K562 (cell line): Measurements from ENCODE around the gene SYNGR3.

Source experiments
- ZNF354B ChIP-seq: fragments of 250-450 bp; sonication (Bioruptor Pico); IDR thresholded peaks from 2 replicates; pipeline ENCODE4 v1.4.0; 2020
- TF ChIP-seq, protein P1 (sequence below), 3 experiments: IDR thresholded peaks in 2 of 3; conservative IDR thresholded peaks in 1 of 3; 2 replicates each; pipeline ENCODE4 v1.5.1; 2011 to 2012; ENCODE audit warnings: low read length in 3 of 3, mild to moderate bottlenecking in 3 of 3, control low read depth in 2 of 3, improper control_type of control experiment in 1 of 3, inconsistent platforms in 1 of 3, low read depth in 1 of 3, mixed read lengths in 1 of 3, moderate library complexity in 1 of 3; ENCODE audit not compliant: insufficient read depth in 2 of 3

DNA sequence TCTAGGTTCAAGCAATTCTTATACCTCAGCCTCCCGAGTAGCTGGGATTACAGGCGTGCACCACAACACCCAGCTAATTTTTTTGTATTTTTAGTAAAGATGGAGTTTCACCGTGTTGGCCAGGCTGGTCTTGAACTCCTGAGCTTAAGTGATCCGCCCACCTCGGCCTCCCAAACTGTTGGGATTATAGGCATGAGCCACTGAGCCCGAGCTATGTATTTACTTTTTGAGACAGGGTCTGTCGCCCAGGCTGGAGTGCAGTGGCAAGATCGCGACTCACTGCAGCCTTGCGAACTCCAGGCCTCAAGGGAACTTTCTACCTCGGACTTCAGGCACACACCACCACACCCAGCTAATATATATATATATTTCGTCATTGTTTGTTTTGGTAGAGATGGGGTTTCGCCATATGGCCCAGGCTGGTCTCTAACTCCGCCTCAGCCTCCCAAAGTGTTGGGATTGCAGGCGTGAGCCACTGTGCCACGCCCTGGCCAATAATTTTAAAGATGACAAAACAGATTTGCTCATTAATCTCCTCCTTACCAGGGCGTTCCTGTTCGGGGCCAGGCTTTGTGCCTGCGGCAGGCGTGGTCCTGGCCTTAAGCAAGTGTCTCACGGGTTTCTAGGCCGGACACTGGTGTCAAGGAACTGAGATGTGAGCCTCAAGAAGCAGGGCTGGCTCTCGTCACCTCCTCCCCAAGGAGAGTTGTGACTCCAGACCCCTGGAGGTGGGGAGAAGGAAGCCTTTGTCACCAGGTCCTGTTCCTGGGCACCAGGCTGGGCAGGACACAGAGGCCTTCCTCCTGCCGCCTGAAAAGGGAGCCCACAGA is 25.6 kb downstream of the SYNGR3 start:
- no peak for TF ChIP-seq ZNF354B
- TF ChIP-seq, protein P1, sequence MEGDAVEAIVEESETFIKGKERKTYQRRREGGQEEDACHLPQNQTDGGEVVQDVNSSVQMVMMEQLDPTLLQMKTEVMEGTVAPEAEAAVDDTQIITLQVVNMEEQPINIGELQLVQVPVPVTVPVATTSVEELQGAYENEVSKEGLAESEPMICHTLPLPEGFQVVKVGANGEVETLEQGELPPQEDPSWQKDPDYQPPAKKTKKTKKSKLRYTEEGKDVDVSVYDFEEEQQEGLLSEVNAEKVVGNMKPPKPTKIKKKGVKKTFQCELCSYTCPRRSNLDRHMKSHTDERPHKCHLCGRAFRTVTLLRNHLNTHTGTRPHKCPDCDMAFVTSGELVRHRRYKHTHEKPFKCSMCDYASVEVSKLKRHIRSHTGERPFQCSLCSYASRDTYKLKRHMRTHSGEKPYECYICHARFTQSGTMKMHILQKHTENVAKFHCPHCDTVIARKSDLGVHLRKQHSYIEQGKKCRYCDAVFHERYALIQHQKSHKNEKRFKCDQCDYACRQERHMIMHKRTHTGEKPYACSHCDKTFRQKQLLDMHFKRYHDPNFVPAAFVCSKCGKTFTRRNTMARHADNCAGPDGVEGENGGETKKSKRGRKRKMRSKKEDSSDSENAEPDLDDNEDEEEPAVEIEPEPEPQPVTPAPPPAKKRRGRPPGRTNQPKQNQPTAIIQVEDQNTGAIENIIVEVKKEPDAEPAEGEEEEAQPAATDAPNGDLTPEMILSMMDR (IDR thresholded peaks at IDR 0.05 in 2 of 3, conservative IDR thresholded peaks at IDR 0.05 in 1 of 3; ENCODE audit: insufficient read depth in 2 of 3, low read depth in 1 of 3, low read length in 3 of 3), result no peak
